Measurements from ENCODE around the gene HDAC4. TPM values are rescaled to one million over a fixed set of nuclear protein-coding genes. Genes with fewer than 3 reads are reported as not detected.

Gene HDAC4
- total RNA-seq, 1 experiment from 2014 or later, result 44.4 TPM

- no peaks in the 10 kb centered on the region for H3K27me3 Mint-ChIP-seq (ENCODE audit: low read depth)
- H3K4me3 Mint-ChIP-seq, result no peak overlapping the region
- ChIA-PET POLR2A (no interaction called here), CTCF (no interaction called here)
- 0 out of 2 replicates have a peak overlapping the region, but pooled peaks have one; percentile 10 for H3K27ac Mint-ChIP-seq
- peaks cover 9% of the 10 kb centered on the region for H3K9me3 Mint-ChIP-seq
- ATAC-seq (no peak), DNase-seq (ENCODE audit: low spot score) (no peak)
- peaks cover 21% of the 10 kb centered on the region for H3K36me3 Mint-ChIP-seq
- peaks cover 37% of the 10 kb centered on the region for H3K4me1 Mint-ChIP-seq
- TF ChIP-seq EMX1 (CRISPR knock-in tag; IDR thresholded peaks at IDR 0.05), result no peak
These were observed 61.6 kb downstream of the HDAC4 start for GRCh38 chr2:239339241-239339640.

- ATAC-seq (peak; percentile 79), DNase-seq (ENCODE audit: low spot score) (peak; percentile 46)
- H3K36me3 Mint-ChIP-seq, result peaks cover 18% of the 10 kb centered on the region
- peaks cover 9% of the 10 kb centered on the region for H3K9me3 Mint-ChIP-seq
- peak overlapping the region; percentile 24; the same call in 1 of the 2 replicates for H3K27ac Mint-ChIP-seq
- no peaks in the 10 kb centered on the region for H3K27me3 Mint-ChIP-seq (ENCODE audit: low read depth)
- H3K4me3 Mint-ChIP-seq, result no peak overlapping the region
- H3K4me1 Mint-ChIP-seq, result peaks cover 37% of the 10 kb centered on the region
- POLR2A ChIA-PET, result interaction anchor here (0.5 kb wide), 1 partner anchor 1390 kb away, joined by 5 read pairs; no protein-coding TSS in a partner anchor
- TF ChIP-seq PRRX2 (CRISPR knock-in tag; IDR thresholded peaks at IDR 0.05), result no peak
- no peak for TF ChIP-seq TP53 (CRISPR knock-in tag; IDR thresholded peaks at IDR 0.05)
- no peak for TF ChIP-seq E2F4 (CRISPR knock-in tag; IDR thresholded peaks at IDR 0.05; ENCODE audit: borderline replicate concordance, low read depth)
- TF ChIP-seq STAT6 (CRISPR knock-in tag; conservative IDR thresholded peaks at IDR 0.05; ENCODE audit: low read depth), result no peak
- TF ChIP-seq FOXP4 (CRISPR knock-in tag; IDR thresholded peaks at IDR 0.05), result no peak
- no peak for TF ChIP-seq ZBTB21 (CRISPR knock-in tag; IDR thresholded peaks at IDR 0.05; ENCODE audit: borderline replicate concordance)
- TF ChIP-seq ZNF671 (CRISPR knock-in tag; IDR thresholded peaks at IDR 0.05), result no peak
- no peak for TF ChIP-seq E2F1 (CRISPR knock-in tag; IDR thresholded peaks at IDR 0.05)
- TF ChIP-seq ZNF232 (CRISPR knock-in tag; IDR thresholded peaks at IDR 0.05), result no peak
- TF ChIP-seq ZSCAN18 (CRISPR knock-in tag; IDR thresholded peaks at IDR 0.05), result no peak
- no peak for TF ChIP-seq ZNF425 (CRISPR knock-in tag; conservative IDR thresholded peaks at IDR 0.05)
- TF ChIP-seq IRF1 (CRISPR knock-in tag; IDR thresholded peaks at IDR 0.05), result no peak
- no peak for TF ChIP-seq ARID4B (CRISPR knock-in tag; IDR thresholded peaks at IDR 0.05; ENCODE audit: borderline replicate concordance)
- no peak for TF ChIP-seq CTCF (IDR thresholded peaks at IDR 0.05)
- CTCF ChIA-PET, result interaction anchor here (0.8 to 1.3 kb wide), 2 partner anchors 9 to 43 kb away, joined by 3 to 4 read pairs; no protein-coding TSS in a partner anchor
These were observed 62.8 kb downstream of the HDAC4 start for GRCh38 chr2:239337877-239338484.

Measured in WTC11 (cell line).